NCI-H2196 (cell line): ENCODE data around the gene COL4A2.
"Not testable (repeated sequence)": the region's sequence is repeated elsewhere in the genome, so short reads cannot be mapped to it uniquely, and the experiment has no call there.

Experiments used
- DNase-seq: peaks from one replicate; lab custom pipeline; 2025; ENCODE audit not compliant: unreplicated experiment; lab: John Stamatoyannopoulos, UW

The COL4A2 gene

GRCh38 chr13:110486880-110487279, 179.8 kb downstream of the COL4A2 start:
- DNase-seq, result not testable (repeated sequence)

- DNase-seq, result no peak
Measured at GRCh38 chr13:110490009-110490770, 183.1 kb downstream of the COL4A2 start.

- DNase-seq, result no peak
Measured at GRCh38 chr13:110491869-110492678, 185.0 kb downstream of the COL4A2 start.

GRCh38 chr13:110492679-110493593, 185.9 kb downstream of the COL4A2 start:
- DNase-seq, result no peak

DNA sequence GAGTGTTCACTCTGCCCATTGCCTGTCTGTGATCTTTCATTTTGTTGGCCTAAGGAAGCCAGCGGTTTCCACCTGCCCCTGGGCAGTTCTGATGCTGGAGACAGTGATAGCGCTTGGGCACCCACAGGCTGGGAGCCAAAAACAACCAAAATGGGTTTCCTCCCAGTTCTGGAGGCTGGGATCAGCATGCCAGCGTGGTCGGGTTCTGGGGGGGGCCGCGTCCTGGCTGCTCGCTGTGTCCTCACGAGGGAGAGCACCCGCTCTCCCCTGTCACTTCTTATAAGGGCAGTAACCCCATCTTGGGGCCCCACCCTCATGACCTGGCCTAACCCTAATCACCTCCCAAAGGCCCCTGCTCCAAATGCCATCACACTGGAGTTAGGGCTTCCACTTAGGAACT, 186.5 kb downstream of the COL4A2 start:
- DNase-seq, result no peak

- DNase-seq, result no peak
Measured at GRCh38 chr13:110495376-110495775, 188.3 kb downstream of the COL4A2 start.

DNA sequence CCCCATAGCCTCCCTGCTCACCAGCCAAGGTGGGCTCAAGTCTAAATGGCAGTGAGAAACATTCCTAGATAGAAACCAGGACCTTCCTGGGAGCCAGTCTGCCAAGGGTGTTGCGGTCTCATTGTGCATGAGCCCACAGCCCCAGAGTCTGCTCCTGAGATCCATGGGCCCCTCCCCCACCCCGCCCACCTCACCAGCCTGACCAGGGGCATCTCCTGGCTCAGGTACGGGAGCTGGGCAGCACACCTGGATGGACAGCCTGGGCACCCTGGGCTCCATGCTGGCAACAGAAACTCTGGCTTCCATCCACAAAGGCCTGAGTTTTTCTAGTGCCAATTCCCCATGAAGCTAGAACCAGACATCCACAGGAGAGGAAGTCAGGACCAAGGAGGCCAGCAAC, 188.8 kb downstream of the COL4A2 start:
- DNase-seq, result no peak

DNA sequence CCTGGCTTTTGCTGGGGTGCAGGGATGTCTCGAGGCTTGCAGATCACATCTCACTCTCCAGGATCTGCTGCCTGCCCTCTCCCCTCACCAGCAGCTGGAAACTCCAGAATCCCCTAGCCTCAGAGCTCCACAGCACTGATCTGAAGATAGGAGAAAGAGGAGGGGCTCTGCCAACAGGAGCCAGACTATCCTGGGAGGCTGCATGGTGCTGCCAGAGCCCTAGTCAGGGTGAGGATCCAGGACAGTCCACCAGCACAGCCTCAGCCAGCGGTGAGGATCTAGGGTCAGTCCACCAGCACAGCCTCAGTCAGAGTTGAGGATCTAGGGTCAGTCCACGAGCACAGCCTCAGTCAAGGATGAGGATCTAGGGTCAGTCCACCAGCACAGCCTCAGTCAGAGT, 189.2 kb downstream of the COL4A2 start:
- DNase-seq, result no peak

DNA sequence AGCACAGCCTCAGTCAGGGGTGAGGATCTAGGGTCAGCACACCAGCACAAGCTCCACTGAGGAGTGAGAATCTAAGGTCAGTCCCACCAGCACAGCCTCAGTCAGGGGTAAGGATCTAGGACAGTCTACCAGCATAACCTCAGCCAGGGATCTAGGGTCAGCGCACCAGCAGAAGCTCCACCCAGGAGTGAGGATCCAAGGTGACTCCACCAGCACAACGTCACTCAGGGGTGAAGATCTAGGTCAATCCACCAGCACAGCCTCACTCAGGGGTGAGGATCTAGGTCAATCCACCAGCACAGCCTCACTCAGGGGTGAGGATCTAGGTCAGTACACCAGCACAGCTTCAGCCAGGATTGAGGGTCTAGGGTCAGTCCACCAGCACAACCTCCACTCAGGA, 189.9 kb downstream of the COL4A2 start:
- no peak for DNase-seq

DNA sequence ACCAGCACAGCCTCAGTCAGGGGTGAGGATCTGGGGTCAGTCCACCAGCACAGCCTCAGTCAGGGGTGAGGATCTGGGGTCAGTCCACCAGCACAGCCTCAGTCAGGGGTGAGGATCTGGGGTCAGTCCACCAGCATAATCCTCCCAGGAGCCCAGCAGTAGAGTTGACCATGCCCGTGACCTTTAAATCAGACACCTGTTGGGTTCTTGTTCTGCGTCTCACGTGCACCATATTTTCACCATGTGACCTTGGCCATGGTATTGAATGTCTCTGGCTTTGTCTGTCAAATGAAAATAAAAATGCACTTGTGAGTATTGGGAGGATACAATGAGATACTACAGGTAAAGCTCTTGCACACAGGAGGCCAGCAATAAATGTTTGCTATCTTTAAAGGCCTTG, 190.8 kb downstream of the COL4A2 start:
- DNase-seq, result not testable (repeated sequence)

DNA sequence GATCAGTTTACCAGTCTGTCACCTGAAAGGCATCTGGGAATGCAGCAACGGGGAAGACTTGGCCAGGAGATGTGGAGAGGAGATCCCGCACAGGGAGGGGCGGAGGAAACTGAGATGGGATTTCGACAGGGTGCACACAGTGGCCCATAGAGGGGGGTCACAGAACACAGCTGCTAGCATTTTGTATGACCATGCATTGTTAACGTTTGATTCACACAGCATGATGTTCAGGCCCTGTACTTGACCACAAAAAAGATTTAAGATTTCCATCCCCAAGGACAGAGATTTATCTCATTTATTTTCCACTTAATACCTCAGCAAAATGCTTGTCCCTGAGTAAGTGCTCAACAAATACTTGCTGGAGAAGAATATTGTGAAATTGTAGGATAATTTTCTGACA, 191.2 kb downstream of the COL4A2 start:
- DNase-seq, result no peak

GRCh38 chr13:110498765-110499164, 191.7 kb downstream of the COL4A2 start:
- no peak for DNase-seq

DNA sequence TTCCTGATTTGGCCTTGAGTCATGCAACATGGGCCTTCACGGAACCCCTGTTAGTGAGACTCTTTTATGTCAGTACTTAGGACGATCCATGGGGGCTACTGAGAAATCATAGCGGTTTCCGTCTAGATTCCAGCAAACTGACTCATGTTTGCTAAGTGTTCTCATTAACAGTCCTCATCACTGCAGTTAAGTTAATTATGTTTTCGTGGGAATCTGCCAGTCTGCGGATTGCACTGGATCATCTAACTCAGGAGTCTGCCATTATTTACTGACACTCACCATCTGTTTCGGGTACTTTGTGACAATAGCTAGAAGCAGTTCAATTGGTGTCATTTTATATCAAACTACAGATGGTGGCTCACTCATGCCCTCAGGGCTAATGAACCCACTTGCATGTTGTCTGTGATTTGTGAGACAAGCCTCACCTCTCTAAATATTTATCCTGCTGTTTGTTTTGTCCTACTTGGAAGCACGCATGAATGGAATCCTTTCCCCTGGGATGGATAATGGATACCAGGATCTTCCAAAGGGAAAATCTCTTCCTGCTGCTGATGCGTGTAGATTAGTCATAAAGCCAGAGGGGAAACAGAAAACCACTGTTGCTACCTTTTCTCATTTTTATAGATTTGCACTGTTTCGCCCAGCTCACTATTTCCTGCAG, 192.7 kb downstream of the COL4A2 start:
- no peak for DNase-seq

DNA sequence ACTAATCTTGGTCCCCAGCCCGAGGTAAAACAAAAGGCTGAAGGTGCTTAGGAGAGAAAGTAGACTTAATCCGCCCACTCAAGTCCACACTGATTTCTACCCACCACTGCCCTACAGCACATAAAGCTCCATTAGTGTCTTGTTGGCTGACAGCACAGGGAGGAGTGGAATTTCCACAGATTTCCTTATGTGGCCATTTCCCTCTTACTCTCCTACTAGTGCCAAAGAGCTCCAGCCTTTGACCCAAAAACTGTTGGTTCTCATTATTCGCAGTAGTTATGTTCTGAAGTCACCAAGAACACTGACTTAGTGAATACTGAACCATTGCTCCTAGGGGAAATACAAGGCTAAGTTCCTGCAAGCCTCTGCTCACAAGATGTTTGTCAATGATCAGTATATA, 193.3 kb downstream of the COL4A2 start:
- no peak for DNase-seq

DNA sequence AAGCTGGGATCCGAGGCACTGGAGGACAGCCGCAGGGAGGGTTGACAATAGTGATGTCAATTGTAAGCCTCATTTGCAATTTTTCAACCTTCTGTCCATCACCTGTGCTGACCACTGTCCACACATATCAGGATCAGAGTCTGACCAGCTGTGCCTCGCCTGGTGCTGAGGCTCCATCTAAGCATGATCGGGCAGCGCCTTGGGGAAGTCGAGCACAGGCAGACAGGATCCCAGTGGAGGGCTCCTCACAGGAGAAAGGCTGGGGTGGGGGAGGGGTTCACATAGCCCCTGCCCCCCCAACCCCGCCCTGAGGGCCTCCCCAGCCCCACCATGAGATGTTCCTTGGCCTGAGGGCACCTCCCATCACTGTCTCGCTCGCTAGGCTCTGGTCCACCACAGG, 194.1 kb downstream of the COL4A2 start:
- no peak for DNase-seq

GRCh38 chr13:110503037-110503901, 196.2 kb downstream of the COL4A2 start:
- DNase-seq, result no peak

GRCh38 chr13:110503979-110504499, 197.0 kb downstream of the COL4A2 start:
- no peak for DNase-seq

GRCh38 chr13:110505594-110505993, 198.5 kb downstream of the COL4A2 start:
- DNase-seq, result no peak

- no peak for DNase-seq
Measured at GRCh38 chr13:110506396-110506795, 199.3 kb downstream of the COL4A2 start.
